PFSK-1 (cell line): ENCODE results near the gene ISCA1.

Experiments used
- FOXP2 ChIP-seq: optimal IDR thresholded peaks from 2 replicates; pipeline ENCODE3; 2011; ENCODE audit warnings: borderline replicate concordance, control low read depth, inconsistent platforms; ENCODE audit not compliant: insufficient read depth; ENCODE audit errors: extremely low read length, extremely low read depth
- POLR2AphosphoS5 ChIP-seq: IDR thresholded peaks from 2 replicates; pipeline ENCODE4 v1.6.1; 2012; ENCODE audit warnings: low read depth, mild to moderate bottlenecking, control low read depth, low read length, moderate library complexity
- SIN3A ChIP-seq: IDR thresholded peaks from 2 replicates; pipeline ENCODE4 v1.6.1; 2012; ENCODE audit warnings: mild to moderate bottlenecking, low read length, moderate library complexity, borderline replicate concordance; ENCODE audit not compliant: insufficient read depth
- TAF1 ChIP-seq: IDR thresholded peaks from 2 replicates; pipeline ENCODE4 v1.6.1; 2012; ENCODE audit warnings: low read length, control low read depth, borderline replicate concordance; ENCODE audit not compliant: insufficient read depth
- TF ChIP-seq, protein P1 (sequence below), 2 experiments: IDR thresholded peaks; 2 replicates each; pipeline versions ENCODE4 v1.6.1 to v1.8.0; 2011 to 2012; ENCODE audit warnings: low read depth in 2 of 2, low read length in 2 of 2, control low read depth in 1 of 2, inconsistent platforms in 1 of 2, mild to moderate bottlenecking in 1 of 2, moderate library complexity in 1 of 2; ENCODE audit not compliant: insufficient read depth in 1 of 2

ISCA1 gene

GRCh38 chr9:86318187-86318586 is 35.8 kb upstream of the ISCA1 start:
- TF ChIP-seq TAF1, result no peak
- TF ChIP-seq, protein P1, sequence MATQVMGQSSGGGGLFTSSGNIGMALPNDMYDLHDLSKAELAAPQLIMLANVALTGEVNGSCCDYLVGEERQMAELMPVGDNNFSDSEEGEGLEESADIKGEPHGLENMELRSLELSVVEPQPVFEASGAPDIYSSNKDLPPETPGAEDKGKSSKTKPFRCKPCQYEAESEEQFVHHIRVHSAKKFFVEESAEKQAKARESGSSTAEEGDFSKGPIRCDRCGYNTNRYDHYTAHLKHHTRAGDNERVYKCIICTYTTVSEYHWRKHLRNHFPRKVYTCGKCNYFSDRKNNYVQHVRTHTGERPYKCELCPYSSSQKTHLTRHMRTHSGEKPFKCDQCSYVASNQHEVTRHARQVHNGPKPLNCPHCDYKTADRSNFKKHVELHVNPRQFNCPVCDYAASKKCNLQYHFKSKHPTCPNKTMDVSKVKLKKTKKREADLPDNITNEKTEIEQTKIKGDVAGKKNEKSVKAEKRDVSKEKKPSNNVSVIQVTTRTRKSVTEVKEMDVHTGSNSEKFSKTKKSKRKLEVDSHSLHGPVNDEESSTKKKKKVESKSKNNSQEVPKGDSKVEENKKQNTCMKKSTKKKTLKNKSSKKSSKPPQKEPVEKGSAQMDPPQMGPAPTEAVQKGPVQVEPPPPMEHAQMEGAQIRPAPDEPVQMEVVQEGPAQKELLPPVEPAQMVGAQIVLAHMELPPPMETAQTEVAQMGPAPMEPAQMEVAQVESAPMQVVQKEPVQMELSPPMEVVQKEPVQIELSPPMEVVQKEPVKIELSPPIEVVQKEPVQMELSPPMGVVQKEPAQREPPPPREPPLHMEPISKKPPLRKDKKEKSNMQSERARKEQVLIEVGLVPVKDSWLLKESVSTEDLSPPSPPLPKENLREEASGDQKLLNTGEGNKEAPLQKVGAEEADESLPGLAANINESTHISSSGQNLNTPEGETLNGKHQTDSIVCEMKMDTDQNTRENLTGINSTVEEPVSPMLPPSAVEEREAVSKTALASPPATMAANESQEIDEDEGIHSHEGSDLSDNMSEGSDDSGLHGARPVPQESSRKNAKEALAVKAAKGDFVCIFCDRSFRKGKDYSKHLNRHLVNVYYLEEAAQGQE (IDR thresholded peaks at IDR 0.05; ENCODE audit: insufficient read depth in 1 of 2, low read depth in 2 of 2, low read length in 2 of 2), result no peak
- TF ChIP-seq POLR2AphosphoS5, result no peak
- TF ChIP-seq FOXP2, result no peak
- TF ChIP-seq SIN3A, result no peak

DNA sequence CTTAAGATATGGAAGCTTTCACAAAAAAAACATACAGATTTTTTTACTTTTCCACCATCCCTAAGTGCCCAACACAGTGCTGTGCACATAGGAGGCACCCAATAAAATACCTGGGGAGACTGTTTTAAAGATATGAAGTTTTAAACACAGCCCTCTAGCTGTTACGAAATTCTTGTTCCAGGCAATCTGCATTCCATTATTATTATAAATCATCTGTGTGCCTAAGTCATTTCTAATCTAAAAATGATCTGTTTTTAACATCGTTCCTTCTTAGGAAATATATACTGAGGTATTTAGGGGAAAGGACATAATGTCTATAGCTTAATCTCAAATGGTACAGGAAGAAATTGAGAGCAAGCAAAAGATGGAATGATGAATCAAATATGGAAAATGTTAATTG is 32.7 kb upstream of the ISCA1 start:
- TF ChIP-seq POLR2AphosphoS5, result no peak

DNA sequence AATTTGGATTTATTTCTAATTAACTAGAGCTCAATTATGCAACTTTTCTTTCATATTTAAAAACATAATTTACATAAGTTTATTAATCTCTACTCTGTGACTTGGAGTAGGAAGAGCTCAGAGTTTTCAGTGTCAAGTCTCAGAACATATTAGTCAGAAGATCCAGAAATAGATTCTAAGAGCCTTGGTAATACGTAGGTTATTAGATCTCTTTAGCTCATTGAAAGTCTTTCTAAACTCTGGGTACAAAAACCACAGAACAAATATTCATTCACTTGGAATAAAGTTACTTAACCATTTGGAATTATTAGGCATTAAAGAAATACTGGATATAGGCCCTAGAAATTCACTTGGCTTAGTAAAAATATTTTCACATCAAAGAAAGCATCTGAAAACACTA is 26.3 kb upstream of the ISCA1 start:
- TF ChIP-seq POLR2AphosphoS5, result no peak
- TF ChIP-seq FOXP2, result no peak
- no peak for TF ChIP-seq TAF1
- TF ChIP-seq SIN3A, result no peak
- TF ChIP-seq, protein P1 (IDR thresholded peaks at IDR 0.05; ENCODE audit: insufficient read depth in 1 of 2, low read depth in 2 of 2, low read length in 2 of 2), result no peak

DNA sequence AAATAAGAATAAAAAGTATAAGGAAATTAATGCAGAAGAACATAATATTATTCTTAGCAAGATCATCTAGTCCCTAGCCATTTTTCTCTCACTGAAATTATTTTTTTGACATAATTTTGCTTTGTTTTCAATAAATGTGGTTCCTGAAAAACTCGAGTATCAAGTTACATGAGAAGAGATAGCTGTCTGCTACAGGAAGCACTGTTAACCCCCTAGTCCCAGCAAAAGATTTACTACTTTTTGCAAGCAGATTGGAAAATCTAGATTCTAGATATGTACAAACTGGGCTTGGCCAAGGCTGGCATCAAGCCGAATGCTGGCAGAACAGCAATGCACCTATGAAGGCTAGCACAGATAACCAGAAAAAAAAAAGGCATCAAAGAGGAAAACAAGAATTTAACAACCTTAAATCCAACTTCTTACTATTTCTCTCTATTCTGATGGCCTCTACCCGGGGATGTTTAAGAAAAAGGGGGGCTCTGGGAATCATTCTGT is 21.9 kb upstream of the ISCA1 start:
- TF ChIP-seq TAF1, result no peak

DNA sequence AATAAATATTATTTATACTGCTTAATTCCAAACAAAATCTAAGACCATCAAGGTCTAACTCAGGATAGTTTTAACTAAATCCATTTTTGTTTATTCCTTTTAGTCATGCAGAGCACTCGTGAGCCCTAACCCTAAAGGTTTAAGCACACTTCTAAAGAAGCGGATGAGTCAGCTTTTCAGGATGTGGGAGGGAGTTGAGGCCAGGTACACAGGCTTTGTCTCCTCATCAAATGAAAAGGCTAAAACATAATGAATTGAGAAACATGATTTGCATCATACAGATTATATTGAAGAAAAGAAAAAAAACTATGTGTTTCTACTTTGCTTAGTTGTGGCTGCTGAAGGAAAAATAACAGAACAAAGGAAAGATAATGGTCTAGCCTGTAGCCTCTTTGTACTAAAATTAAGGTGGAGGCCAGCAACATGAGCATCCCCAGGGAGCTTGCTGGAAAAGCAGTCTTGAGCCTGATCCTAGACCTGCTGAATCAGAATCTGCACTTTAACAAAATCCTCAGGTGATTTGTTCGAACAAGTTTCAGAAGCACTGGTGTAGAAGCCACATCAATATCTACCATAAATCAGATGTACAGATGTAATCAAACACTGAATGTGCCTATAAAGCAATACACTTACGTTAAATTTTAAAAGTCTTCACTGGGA is 21.1 kb upstream of the ISCA1 start:
- TF ChIP-seq POLR2AphosphoS5 (no peak), SIN3A (no peak), TAF1 (no peak), FOXP2 (no peak)
- TF ChIP-seq, protein P1 (IDR thresholded peaks at IDR 0.05; ENCODE audit: insufficient read depth in 1 of 2, low read depth in 2 of 2, low read length in 2 of 2), result no peak

DNA sequence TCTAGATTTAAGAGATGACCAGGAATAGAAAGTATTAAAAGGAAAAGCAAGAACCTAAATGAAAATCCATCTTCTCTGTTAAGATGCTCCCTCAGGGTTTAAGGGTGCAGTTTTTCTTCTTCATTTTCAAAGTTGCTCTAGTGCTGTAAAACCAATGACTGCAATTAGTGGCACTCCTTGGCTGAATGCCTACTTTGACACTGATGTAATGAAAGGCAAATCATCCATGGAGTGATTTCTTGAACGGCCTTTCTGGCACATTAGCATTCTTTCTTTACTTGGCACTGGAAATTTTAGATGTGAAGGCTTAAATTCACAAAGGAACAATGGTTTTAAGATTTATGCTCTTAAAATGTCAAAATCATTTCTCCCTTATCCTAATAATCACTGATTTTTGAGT is 19.3 kb upstream of the ISCA1 start:
- TF ChIP-seq SIN3A (no peak), FOXP2 (no peak), POLR2AphosphoS5 (no peak), TAF1 (no peak)
- TF ChIP-seq, protein P1 (IDR thresholded peaks at IDR 0.05; ENCODE audit: insufficient read depth in 1 of 2, low read depth in 2 of 2, low read length in 2 of 2), result no peak
